ENCODE data around the gene CDCA4.

DNA sequence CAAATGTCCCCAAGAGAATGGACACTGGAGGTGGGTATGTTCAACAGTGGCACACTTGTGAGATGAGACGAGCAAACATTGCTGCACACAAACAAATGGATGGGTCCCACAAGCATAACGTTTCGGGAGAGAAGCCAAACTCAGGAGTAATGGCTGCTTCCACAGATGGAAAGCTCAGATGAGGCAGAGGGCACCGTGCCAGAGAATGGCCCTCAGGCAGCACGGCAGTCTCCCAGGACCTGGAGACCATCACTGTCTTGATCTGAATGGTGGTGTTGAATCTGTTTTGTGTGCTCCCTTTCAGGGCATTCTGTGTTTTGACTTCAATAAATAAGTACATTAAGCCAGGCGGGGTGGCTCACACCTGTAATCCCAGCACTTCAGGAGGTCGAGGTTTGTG lies 8.5 kb upstream of the CDCA4 start:
- TF ChIP-seq, protein P1, sequence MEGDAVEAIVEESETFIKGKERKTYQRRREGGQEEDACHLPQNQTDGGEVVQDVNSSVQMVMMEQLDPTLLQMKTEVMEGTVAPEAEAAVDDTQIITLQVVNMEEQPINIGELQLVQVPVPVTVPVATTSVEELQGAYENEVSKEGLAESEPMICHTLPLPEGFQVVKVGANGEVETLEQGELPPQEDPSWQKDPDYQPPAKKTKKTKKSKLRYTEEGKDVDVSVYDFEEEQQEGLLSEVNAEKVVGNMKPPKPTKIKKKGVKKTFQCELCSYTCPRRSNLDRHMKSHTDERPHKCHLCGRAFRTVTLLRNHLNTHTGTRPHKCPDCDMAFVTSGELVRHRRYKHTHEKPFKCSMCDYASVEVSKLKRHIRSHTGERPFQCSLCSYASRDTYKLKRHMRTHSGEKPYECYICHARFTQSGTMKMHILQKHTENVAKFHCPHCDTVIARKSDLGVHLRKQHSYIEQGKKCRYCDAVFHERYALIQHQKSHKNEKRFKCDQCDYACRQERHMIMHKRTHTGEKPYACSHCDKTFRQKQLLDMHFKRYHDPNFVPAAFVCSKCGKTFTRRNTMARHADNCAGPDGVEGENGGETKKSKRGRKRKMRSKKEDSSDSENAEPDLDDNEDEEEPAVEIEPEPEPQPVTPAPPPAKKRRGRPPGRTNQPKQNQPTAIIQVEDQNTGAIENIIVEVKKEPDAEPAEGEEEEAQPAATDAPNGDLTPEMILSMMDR (IDR thresholded peaks at IDR 0.05) = no peak
- no peak for TF ChIP-seq POLR2AphosphoS5 (IDR thresholded peaks at IDR 0.05)
